ENCODE results near the gene GALNT9.

GRCh38 chr12:132152953-132153352 is 176.4 kb downstream of the GALNT9 start:
- TF ChIP-seq, protein P1, sequence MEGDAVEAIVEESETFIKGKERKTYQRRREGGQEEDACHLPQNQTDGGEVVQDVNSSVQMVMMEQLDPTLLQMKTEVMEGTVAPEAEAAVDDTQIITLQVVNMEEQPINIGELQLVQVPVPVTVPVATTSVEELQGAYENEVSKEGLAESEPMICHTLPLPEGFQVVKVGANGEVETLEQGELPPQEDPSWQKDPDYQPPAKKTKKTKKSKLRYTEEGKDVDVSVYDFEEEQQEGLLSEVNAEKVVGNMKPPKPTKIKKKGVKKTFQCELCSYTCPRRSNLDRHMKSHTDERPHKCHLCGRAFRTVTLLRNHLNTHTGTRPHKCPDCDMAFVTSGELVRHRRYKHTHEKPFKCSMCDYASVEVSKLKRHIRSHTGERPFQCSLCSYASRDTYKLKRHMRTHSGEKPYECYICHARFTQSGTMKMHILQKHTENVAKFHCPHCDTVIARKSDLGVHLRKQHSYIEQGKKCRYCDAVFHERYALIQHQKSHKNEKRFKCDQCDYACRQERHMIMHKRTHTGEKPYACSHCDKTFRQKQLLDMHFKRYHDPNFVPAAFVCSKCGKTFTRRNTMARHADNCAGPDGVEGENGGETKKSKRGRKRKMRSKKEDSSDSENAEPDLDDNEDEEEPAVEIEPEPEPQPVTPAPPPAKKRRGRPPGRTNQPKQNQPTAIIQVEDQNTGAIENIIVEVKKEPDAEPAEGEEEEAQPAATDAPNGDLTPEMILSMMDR (conservative IDR thresholded peaks at IDR 0.05 in 1 of 2, IDR thresholded peaks at IDR 0.05 in 1 of 2; ENCODE audit: extremely low read depth in 1 of 2, insufficient read depth in 1 of 2, low read depth in 1 of 2, low read length in 2 of 2): no peak
- TF ChIP-seq EZH2 (IDR thresholded peaks at IDR 0.05; ENCODE audit: borderline replicate concordance, low read length): no peak

Data from mammary epithelial cell (primary cell).